Keratinocyte (primary cell): ENCODE measurements around the gene EP300. TPM values are rescaled to one million over a fixed set of nuclear protein-coding genes. Genes with fewer than 3 reads are reported as not detected.
"Not testable (repeated sequence)": the region's sequence is repeated elsewhere in the genome, so short reads cannot be mapped to it uniquely, and the experiment has no call there.

ENCODE experiments used
- DNase-seq: peaks from one replicate; pipeline ENCODE4 v3.0.0-alpha.2; 2011; ENCODE audit warnings: low read depth, missing footprints, low spot score
- FAIRE-seq: peaks from 2 replicates; lab custom pipeline; 2011; peaks lifted over from hg19 to GRCh38; lab: Jason Lieb, UNC
- H2AFZ ChIP-seq: 2 replicates; pipeline ENCODE4 v1.6.0; 2012; ENCODE audit warnings: low read length, control low read depth, inconsistent platforms; ENCODE audit not compliant: control insufficient read depth
- H3K27ac ChIP-seq: 2 replicates; pipeline ENCODE4 v1.5.1; 2011; ENCODE audit warnings: low read length; ENCODE audit not compliant: control insufficient read depth, insufficient read depth
- H3K27me3 ChIP-seq: 3 replicates; pipeline ENCODE4 v1.6.0; 2011; ENCODE audit warnings: low read length; ENCODE audit not compliant: control insufficient read depth, insufficient read depth; ENCODE audit errors: extremely low read depth
- H3K36me3 ChIP-seq, 2 experiments: 2 replicates in 1 of 2; 3 replicates in 1 of 2; pipeline ENCODE4 v1.5.1; 2011; ENCODE audit warnings: low read length in 2 of 2, mild to moderate bottlenecking in 1 of 2; ENCODE audit not compliant: control insufficient read depth in 2 of 2, insufficient read depth in 2 of 2; ENCODE audit errors: extremely low read depth in 1 of 2
- H3K4me1 ChIP-seq: 3 replicates; pipeline ENCODE4 v1.5.1; 2011; ENCODE audit warnings: low read length; ENCODE audit not compliant: control insufficient read depth, insufficient read depth; ENCODE audit errors: extremely low read depth
- H3K4me2 ChIP-seq: 3 replicates; pipeline ENCODE4 v1.6.0; 2011; ENCODE audit warnings: low read depth, low read length; ENCODE audit not compliant: control insufficient read depth, insufficient read depth; ENCODE audit errors: extremely low read depth
- H3K4me3 ChIP-seq, 3 experiments: fragments of 200-600 bp in 1 of 3; sonication (generic) in 1 of 3; 2 replicates in 2 of 3; 3 replicates in 1 of 3; pipeline ENCODE4 v1.5.1; 2011 to 2016; ENCODE audit warnings: low read length in 3 of 3, mild to moderate bottlenecking in 3 of 3, control low read depth in 2 of 3, inconsistent platforms in 1 of 3, low read depth in 1 of 3, mixed read lengths in 1 of 3, mixed run types in 1 of 3, moderate library complexity in 1 of 3; ENCODE audit not compliant: control insufficient read depth in 2 of 3, insufficient read depth in 2 of 3; ENCODE audit errors: extremely low read depth in 1 of 3
- H3K79me2 ChIP-seq: 2 replicates; pipeline ENCODE4 v1.6.0; 2012; ENCODE audit warnings: low read length; ENCODE audit not compliant: control insufficient read depth, insufficient read depth
- H3K9ac ChIP-seq: 3 replicates; pipeline ENCODE4 v1.6.0; 2011; ENCODE audit warnings: low read length; ENCODE audit not compliant: control insufficient read depth, insufficient read depth; ENCODE audit errors: extremely low read depth
- H3K9me1 ChIP-seq: 3 replicates; pipeline ENCODE4 v1.6.0; 2011; ENCODE audit warnings: low read length; ENCODE audit not compliant: control insufficient read depth, insufficient read depth; ENCODE audit errors: extremely low read depth
- H3K9me3 ChIP-seq: 2 replicates; pipeline ENCODE4 v1.5.1; 2012; ENCODE audit warnings: low read depth, low read length; ENCODE audit not compliant: control insufficient read depth
- H4K20me1 ChIP-seq: 3 replicates; pipeline ENCODE4 v1.6.0; 2011; ENCODE audit warnings: low read length; ENCODE audit not compliant: control insufficient read depth, insufficient read depth; ENCODE audit errors: extremely low read depth
- CTCF ChIP-seq, 3 experiments: IDR thresholded peaks in 1 of 3; conservative IDR thresholded peaks in 1 of 3; optimal IDR thresholded peaks in 1 of 3; 2 replicates in 2 of 3; 3 replicates in 1 of 3; pipeline versions ENCODE3 to v1.5.1; 2011; ENCODE audit warnings: low read length in 3 of 3, mild to moderate bottlenecking in 3 of 3, moderate library complexity in 2 of 3, control low read depth in 1 of 3, inconsistent platforms in 1 of 3; ENCODE audit not compliant: insufficient read depth in 2 of 3; ENCODE audit errors: extremely low read depth in 1 of 3
- EZH2 ChIP-seq: IDR thresholded peaks from one replicate; pipeline ENCODE4 v1.6.1; 2012; ENCODE audit warnings: inconsistent platforms, mild to moderate bottlenecking, low read length, moderate library complexity
- dilution Hi-C: fragments of 300-500 bp; cut with MboI; formaldehyde crosslinking; loops from one replicate; pipeline ENCODE4 v1.7.0; 2020; ENCODE audit warnings: low sequenced_read_pairs; ENCODE audit not compliant: extremely low pct_ligation_motif_present
- polyA plus RNA-seq, 5 experiments: library from polyadenylated mRNA; depleted of rRNA in 3 of 5; stranded (reverse) in 3 of 5; stranded (forward) in 1 of 5; unstranded in 1 of 5; fragments of >200 nt; gene quantifications; 1 replicate in 1 of 5; 2 replicates in 3 of 5; 3 replicates in 1 of 5; pipeline versions ENCODE4 v1.2.1 to v1.2.3, GENCODE V29; 2011 to 2012; ENCODE audit warnings: missing spikeins in 2 of 5, low read depth in 1 of 5, low replicate concordance in 1 of 5

The EP300 gene
- polyA plus RNA-seq, 1 donor (not counting 4 experiments of a cell fraction or from before 2014, with no cell fraction given) = 10.5 TPM

- H3K9ac ChIP-seq = no peak overlapping the region
- H4K20me1 ChIP-seq = no peaks in the 10 kb centered on the region
- no peak for DNase-seq
- peaks cover 32 to 38% of the 10 kb centered on the region in 2 experiments for H3K36me3 ChIP-seq
- H3K27me3 ChIP-seq = no peaks in the 10 kb centered on the region
- no peak overlapping the region for H3K27ac ChIP-seq
- no peaks in the 10 kb centered on the region for H3K9me1 ChIP-seq
- dilution Hi-C loops = no loop called here
- no peak overlapping the region for H3K4me2 ChIP-seq
- no peaks in the 10 kb centered on the region for H3K4me1 ChIP-seq
- TF ChIP-seq EZH2 = no peak
- no peak for TF ChIP-seq CTCF (optimal IDR thresholded peaks at IDR 0.05 in 1 of 3, IDR thresholded peaks at IDR 0.05 in 1 of 3, conservative IDR thresholded peaks at IDR 0.05 in 1 of 3; ENCODE audit: extremely low read depth in 1 of 3, insufficient read depth in 2 of 3, low read length in 3 of 3)
- no peaks in the 10 kb centered on the region for H3K79me2 ChIP-seq
- no peak for FAIRE-seq
- no peak overlapping the region for H2AFZ ChIP-seq
- H3K4me3 ChIP-seq = no peak overlapping the region
- H3K9me3 ChIP-seq = no peaks in the 10 kb centered on the region
These were observed 48.1 kb downstream of the EP300 start for GRCh38 chr22:41140365-41140957.

- H3K4me2 ChIP-seq, FAIRE-seq, H3K9me1 ChIP-seq, H2AFZ ChIP-seq, H3K27me3 ChIP-seq, H4K20me1 ChIP-seq, DNase-seq, H3K9ac ChIP-seq, H3K27ac ChIP-seq, H3K79me2 ChIP-seq, H3K4me1 ChIP-seq, dilution Hi-C loops, H3K4me3 ChIP-seq, H3K9me3 ChIP-seq: not testable (repeated sequence)
- H3K36me3 ChIP-seq = peaks cover 28 to 42% of the 10 kb centered on the region in 2 experiments
These were observed 53.5 kb downstream of the EP300 start for GRCh38 chr22:41145921-41146320.

- no peaks in the 10 kb centered on the region for H3K79me2 ChIP-seq
- H3K9ac ChIP-seq = no peak overlapping the region
- DNase-seq = no peak
- H3K9me3 ChIP-seq = no peaks in the 10 kb centered on the region
- no peak overlapping the region for H3K4me3 ChIP-seq
- dilution Hi-C loops = no loop called here
- no peak for FAIRE-seq
- no peaks in the 10 kb centered on the region for H3K9me1 ChIP-seq
- no peaks in the 10 kb centered on the region for H4K20me1 ChIP-seq
- H3K4me2 ChIP-seq = no peak overlapping the region
- H3K27ac ChIP-seq = no peak overlapping the region
- H2AFZ ChIP-seq = no peak overlapping the region
- H3K27me3 ChIP-seq = no peaks in the 10 kb centered on the region
- TF ChIP-seq CTCF (optimal IDR thresholded peaks at IDR 0.05 in 1 of 3, IDR thresholded peaks at IDR 0.05 in 1 of 3, conservative IDR thresholded peaks at IDR 0.05 in 1 of 3; ENCODE audit: extremely low read depth in 1 of 3, insufficient read depth in 2 of 3, low read length in 3 of 3) (no peak), EZH2 (no peak)
- peaks cover 28 to 48% of the 10 kb centered on the region in 2 experiments for H3K36me3 ChIP-seq
- no peaks in the 10 kb centered on the region for H3K4me1 ChIP-seq
These were observed 54.2 kb downstream of the EP300 start for GRCh38 chr22:41146573-41146972.
